Measurements from ENCODE around the gene AMZ2. TPM values are rescaled to one million over a fixed set of nuclear protein-coding genes. Genes with fewer than 3 reads are reported as not detected.
"Not testable (repeated sequence)": the region's sequence is repeated elsewhere in the genome, so short reads cannot be mapped to it uniquely, and the experiment has no call there.

AMZ2 gene
- total RNA-seq, 4 donors from 2014 or later = 32.7 to 45.6 (median 32.8) TPM; not detected in 1

- Histone ChIP-seq H3K27ac (peak overlapping the region; percentile 82 to 87 (median 82)), H3K4me1 (peaks cover 0 to 16% (median 0%) of the 10 kb centered on the region in 4 donors)
- H3K27me3 ChIP-seq; H3K9me3 ChIP-seq; in situ Hi-C loops (cut with MboI; ENCODE audit: low pct_ligation_motif_present in 1 of 4, low pct_unique_long_range_greater_than_20kb in 1 of 4, low sequenced_read_pairs in 3 of 4); H3K4me3 ChIP-seq; intact Hi-C loops (cut with DNase I; ENCODE audit: low total_unique reads); H3K36me3 ChIP-seq: not testable (repeated sequence)
- TF ChIP-seq EP300 (IDR thresholded peaks at IDR 0.05; ENCODE audit: low read depth) (peak; percentile 26), POLR2A (IDR thresholded peaks at IDR 0.05) (peak; percentile 73), POLR2AphosphoS5 (IDR thresholded peaks at IDR 0.05) (peak; percentile 23 to 61 (median 46))
- DNase-seq = peak; percentile 75
- WGBS, 2 donors (ENCODE audit: low coverage in 1 of 2) = 49 to 58% methylated on average over 14 to 16 of the region's 16 CpGs
Measured at GRCh38 chr17:68237369-68238163, 10.3 kb upstream of the AMZ2 start.

GRCh38 chr17:68238164-68238870, 9.5 kb upstream of the AMZ2 start:
- H3K4me1 ChIP-seq = peaks cover 0 to 16% (median 0%) of the 10 kb centered on the region in 4 donors
- 33 to 34% methylated on average over 3 of the region's 3 CpGs for WGBS, 2 donors (ENCODE audit: low coverage in 1 of 2)
- in situ Hi-C loops (cut with MboI; ENCODE audit: low pct_ligation_motif_present in 1 of 4, low pct_unique_long_range_greater_than_20kb in 1 of 4, low sequenced_read_pairs in 3 of 4) = no loop called here
- no peaks in the 10 kb centered on the region for H3K27me3 ChIP-seq
- intact Hi-C loops (cut with DNase I; ENCODE audit: low total_unique reads) = no loop called here
- H3K4me3 ChIP-seq = no peak overlapping the region
- no peaks in the 10 kb centered on the region for H3K9me3 ChIP-seq
- H3K36me3 ChIP-seq = no peaks in the 10 kb centered on the region
- DNase-seq = no peak
- TF ChIP-seq POLR2AphosphoS5 (IDR thresholded peaks at IDR 0.05) (no peak), CTCF (IDR thresholded peaks at IDR 0.05) (no peak), EP300 (IDR thresholded peaks at IDR 0.05; ENCODE audit: low read depth) (no peak), POLR2A (IDR thresholded peaks at IDR 0.05) (no peak)
- peak overlapping the region; percentile 82 to 87 (median 82) for H3K27ac ChIP-seq

GRCh38 chr17:68238871-68239253, 9.0 kb upstream of the AMZ2 start:
- Histone ChIP-seq H3K9me3 (no peaks in the 10 kb centered on the region), H3K4me1 (peaks cover 0 to 16% (median 0%) of the 10 kb centered on the region in 4 donors), H3K27me3 (no peaks in the 10 kb centered on the region), H3K27ac (peak overlapping the region; percentile 82 to 87 (median 82)), H3K4me3 (no peak overlapping the region), H3K36me3 (no peaks in the 10 kb centered on the region)
- DNase-seq = peak; percentile 23
- in situ Hi-C loops (cut with MboI; ENCODE audit: low pct_ligation_motif_present in 1 of 4, low pct_unique_long_range_greater_than_20kb in 1 of 4, low sequenced_read_pairs in 3 of 4) = no loop called here
- 55 to 65% methylated on average over 2 to 3 of the region's 3 CpGs for WGBS, 2 donors (ENCODE audit: low coverage in 1 of 2)
- no peak for TF ChIP-seq CTCF (IDR thresholded peaks at IDR 0.05)
- TF ChIP-seq EP300 (IDR thresholded peaks at IDR 0.05; ENCODE audit: low read depth) = no peak
- TF ChIP-seq POLR2A (IDR thresholded peaks at IDR 0.05) = no peak
- no peak for TF ChIP-seq POLR2AphosphoS5 (IDR thresholded peaks at IDR 0.05)
- intact Hi-C loops (cut with DNase I; ENCODE audit: low total_unique reads) = no loop called here

- DNase-seq = no peak
- WGBS, 2 donors (ENCODE audit: low coverage in 1 of 2) = 69 to 74% methylated on average over 2 to 4 of the region's 4 CpGs
Measured at GRCh38 chr17:68239632-68240366, 8.0 kb upstream of the AMZ2 start.

More at GRCh38 chr17:68239632-68240366, 8.0 kb upstream of the AMZ2 start:
- Histone ChIP-seq H3K9me3 (no peaks in the 10 kb centered on the region), H3K27ac (peak overlapping the region; percentile 82 to 87 (median 82)), H3K27me3 (no peaks in the 10 kb centered on the region), H3K36me3 (no peaks in the 10 kb centered on the region), H3K4me3 (no peak overlapping the region), H3K4me1 (peaks cover 0 to 10% (median 0%) of the 10 kb centered on the region in 4 donors)
- TF ChIP-seq EP300 (IDR thresholded peaks at IDR 0.05; ENCODE audit: low read depth) (no peak), CTCF (IDR thresholded peaks at IDR 0.05) (no peak), POLR2AphosphoS5 (IDR thresholded peaks at IDR 0.05) (no peak), POLR2A (IDR thresholded peaks at IDR 0.05) (no peak)
- intact Hi-C loops (cut with DNase I; ENCODE audit: low total_unique reads) = no loop called here
- in situ Hi-C loops (cut with MboI; ENCODE audit: low pct_ligation_motif_present in 1 of 4, low pct_unique_long_range_greater_than_20kb in 1 of 4, low sequenced_read_pairs in 3 of 4) = no loop called here

Measured in transverse colon (tissue), 4 donors.